Loucy (cell line): ENCODE data around the gene MAP2K4.

Source experiments
- CTCF ChIP-seq: fragments of 200-600 bp; sonication (generic); conservative IDR thresholded peaks from 2 replicates; pipeline ENCODE4 v1.5.1; 2014; ENCODE audit warnings: mild to moderate bottlenecking, antibody characterized with exemption, low read length
- EZH2phosphoT487 ChIP-seq: fragments of 200-600 bp; IDR thresholded peaks from 2 replicates; pipeline ENCODE4 v1.6.1; 2018; ENCODE audit warnings: antibody characterized with exemption, mild to moderate bottlenecking, moderate library complexity, borderline replicate concordance

- TF ChIP-seq CTCF = no peak
- TF ChIP-seq EZH2phosphoT487 = no peak
Observed at GRCh38 chr17:12088035-12088434, 67.4 kb downstream of the MAP2K4 start.
